HG03139 (cell line): Measurements from ENCODE around the gene CAMTA1.
A peak's percentile ranks its signal among the peaks of the same experiment; 100 is the strongest.
"Not testable (repeated sequence)": the region's sequence is repeated elsewhere in the genome, so short reads cannot be mapped to it uniquely, and the experiment has no call there.

Experiments
- ATAC-seq: cut with Tn5 transposase; IDR thresholded peaks from one replicate; pipeline ENCODE4 v1.9.1; 2021; ENCODE audit not compliant: unreplicated experiment

Gene CAMTA1

GRCh38 chr1:6785318-6785727 is at the start of gene CAMTA1:
Gene CAMTA1, plus strand, starts transcription at chr1:6785454. Its CDS starts 77 bp downstream, at chr1:6785531.
- peak; percentile 68 for ATAC-seq

- ATAC-seq: no peak
Observed at GRCh38 chr1:6738987-6739676, 46.1 kb upstream of the CAMTA1 start.

- ATAC-seq: not testable (repeated sequence)
Observed at GRCh38 chr1:6742676-6743188, 42.5 kb upstream of the CAMTA1 start.

GRCh38 chr1:6743189-6744101 is 41.8 kb upstream of the CAMTA1 start:
- peak; percentile 55 for ATAC-seq

- ATAC-seq: no peak
Observed at GRCh38 chr1:6745073-6745472, 40.2 kb upstream of the CAMTA1 start.

- no peak for ATAC-seq
Observed at GRCh38 chr1:6747674-6748073, 37.6 kb upstream of the CAMTA1 start.

GRCh38 chr1:6750490-6750889 is 34.8 kb upstream of the CAMTA1 start:
- no peak for ATAC-seq

- no peak for ATAC-seq
Observed at GRCh38 chr1:6753320-6754140, 31.7 kb upstream of the CAMTA1 start.

GRCh38 chr1:6756457-6756856 is 28.8 kb upstream of the CAMTA1 start:
- ATAC-seq: no peak

GRCh38 chr1:6757719-6758435 is 27.4 kb upstream of the CAMTA1 start:
- no peak for ATAC-seq

- ATAC-seq: no peak
Observed at GRCh38 chr1:6761196-6761737, 24.0 kb upstream of the CAMTA1 start.

- no peak for ATAC-seq
Observed at GRCh38 chr1:6762060-6762459, 23.2 kb upstream of the CAMTA1 start.

GRCh38 chr1:6770751-6771440 is 14.4 kb upstream of the CAMTA1 start:
- no peak for ATAC-seq

- no peak for ATAC-seq
Observed at GRCh38 chr1:6771441-6771769, 13.8 kb upstream of the CAMTA1 start.

- ATAC-seq: no peak
Observed at GRCh38 chr1:6774381-6774780, 10.9 kb upstream of the CAMTA1 start.

- no peak for ATAC-seq
Observed at GRCh38 chr1:6775261-6776043, 9.8 kb upstream of the CAMTA1 start.

GRCh38 chr1:6776389-6776788 is 8.9 kb upstream of the CAMTA1 start:
- no peak for ATAC-seq

- no peak for ATAC-seq
Observed at GRCh38 chr1:6776895-6777294, 8.4 kb upstream of the CAMTA1 start.

- ATAC-seq: no peak
Observed at GRCh38 chr1:6777813-6778212, 7.4 kb upstream of the CAMTA1 start.
